Mesenteric fat pad (tissue), 1 donor: ENCODE measurements around the gene CDKN1C. TPM values are rescaled to one million over a fixed set of nuclear protein-coding genes. Genes with fewer than 3 reads are reported as not detected.

Experiments used
- total RNA-seq: library from RNA; stranded (reverse); fragmentation: NEBNext Ultra II Directional; extraction: Animal tissue kit (Norgen Biotek cat#: 25700); gene quantifications from one replicate; pipeline ENCODE4 v1.2.1, GENCODE V29; 2021
- donor health status: DM: yes; HTN: yes; CAD: no.

The CDKN1C gene
- total RNA-seq, 1 donor from 2014 or later = 252 TPM

Other genes with a start within 250 kb of the CDKN1C start
- gene KCNQ1OT1, start 185.8 kb downstream of the CDKN1C start, total RNA-seq = 3.0 TPM
- gene PHLDA2, start 43.6 kb upstream of the CDKN1C start, total RNA-seq = 6.8 TPM
- 96.1 TPM for gene NAP1L4, start 106.6 kb upstream of the CDKN1C start, total RNA-seq
- gene CARS1, start 171.6 kb upstream of the CDKN1C start, total RNA-seq = 69.4 TPM